ENCODE results near the gene MVB12B.

The MVB12B gene

GRCh38 chr9:126504977-126505455, 178.4 kb downstream of the MVB12B start:
- peaks cover 0 to 8% (median 3%) of the 10 kb centered on the region in 3 experiments for H3K27me3 ChIP-seq (ENCODE audit: control insufficient read depth in 3 of 3, insufficient read depth in 3 of 3, low read depth in 1 of 3, low read length in 3 of 3)
- DNase-seq (ENCODE audit: low spot score), result no peak
- H3K36me3 ChIP-seq (replicated peaks in 1 of 2; ENCODE audit: control insufficient read depth in 2 of 2, insufficient read depth in 2 of 2, low read length in 2 of 2), result peaks cover 7 to 8% of the 10 kb centered on the region in 2 donors
- no peak overlapping the region for H3K14ac ChIP-seq (ENCODE audit: low read length)
- peaks cover 4 to 11% of the 10 kb centered on the region in 2 donors for H3K4me1 ChIP-seq (ENCODE audit: control insufficient read depth in 2 of 2, insufficient read depth in 1 of 2, low read depth in 1 of 2, low read length in 2 of 2)
- H3K4me3 ChIP-seq (ENCODE audit: low read length in 2 of 2), result no peak overlapping the region
- H2BK15ac ChIP-seq (ENCODE audit: low read length), result no peak overlapping the region
- H3K9ac ChIP-seq (ENCODE audit: low read depth, low read length, poor library complexity), result peak overlapping the region; percentile 6
- H3K9me3 ChIP-seq (replicated peaks in 1 of 2; ENCODE audit: control insufficient read depth in 2 of 2, insufficient read depth in 1 of 2, low read depth in 1 of 2, low read length in 2 of 2), result peaks cover 0 to 2% of the 10 kb centered on the region in 2 donors
- peak overlapping the region; percentile 37 for H3K23ac ChIP-seq (ENCODE audit: low read depth, low read length, poor library complexity)
- H2BK12ac ChIP-seq (ENCODE audit: low read length), result no peak overlapping the region
- no peak overlapping the region for H2AK5ac ChIP-seq (ENCODE audit: low read depth, low read length)
- no peak overlapping the region for H2BK120ac ChIP-seq (ENCODE audit: low read depth, low read length)
- H4K91ac ChIP-seq (ENCODE audit: low read depth, low read length, poor library complexity), result no peak overlapping the region
- no peak overlapping the region for H3K27ac ChIP-seq (replicated peaks; ENCODE audit: low read length)
- no peak overlapping the region for H3K18ac ChIP-seq (ENCODE audit: low read length)
- no CpG with 5 or more reads among the region's 11 CpGs for WGBS, 2 donors (ENCODE audit: extremely low coverage in 2 of 2, insufficient read length in 2 of 2, insufficient replicate concordance in 1 of 2)
- peaks cover 7% of the 10 kb centered on the region for H3K79me1 ChIP-seq (ENCODE audit: low read depth, low read length)
- H3K4me2 ChIP-seq (ENCODE audit: insufficient read depth, low read length, poor library complexity, severe bottlenecking), result no peak overlapping the region
- no peak overlapping the region for H2BK5ac ChIP-seq (ENCODE audit: low read length)
- no peak overlapping the region for H3K4ac ChIP-seq (ENCODE audit: low read length)
- H4K8ac ChIP-seq (ENCODE audit: low read depth, low read length), result no peak overlapping the region
- no peak overlapping the region for H2AFZ ChIP-seq (ENCODE audit: low read length)

- H3K4me1 ChIP-seq (ENCODE audit: control insufficient read depth in 2 of 2, insufficient read depth in 1 of 2, low read depth in 1 of 2, low read length in 2 of 2), result peaks cover 4 to 5% of the 10 kb centered on the region in 2 donors
- H3K27ac ChIP-seq (replicated peaks; ENCODE audit: low read length), result no peak overlapping the region
- no peak overlapping the region for H3K4ac ChIP-seq (ENCODE audit: low read length)
- no peak for DNase-seq (ENCODE audit: low spot score)
- H3K9me3 ChIP-seq (replicated peaks in 1 of 2; ENCODE audit: control insufficient read depth in 2 of 2, insufficient read depth in 1 of 2, low read depth in 1 of 2, low read length in 2 of 2), result no peaks in the 10 kb centered on the region
- H2AK5ac ChIP-seq (ENCODE audit: low read depth, low read length), result no peak overlapping the region
- H3K14ac ChIP-seq (ENCODE audit: low read length), result no peak overlapping the region
- no peak overlapping the region for H2BK120ac ChIP-seq (ENCODE audit: low read depth, low read length)
- no peak overlapping the region for H4K91ac ChIP-seq (ENCODE audit: low read depth, low read length, poor library complexity)
- no peak overlapping the region for H3K4me2 ChIP-seq (ENCODE audit: insufficient read depth, low read length, poor library complexity, severe bottlenecking)
- peaks cover 5% of the 10 kb centered on the region for H3K79me1 ChIP-seq (ENCODE audit: low read depth, low read length)
- H3K36me3 ChIP-seq (replicated peaks in 1 of 2; ENCODE audit: control insufficient read depth in 2 of 2, insufficient read depth in 2 of 2, low read length in 2 of 2), result peaks cover 7 to 8% of the 10 kb centered on the region in 2 donors
- no peak overlapping the region for H3K23ac ChIP-seq (ENCODE audit: low read depth, low read length, poor library complexity)
- H3K4me3 ChIP-seq (ENCODE audit: low read length in 2 of 2), result no peak overlapping the region
- no peak overlapping the region for H2BK5ac ChIP-seq (ENCODE audit: low read length)
- peak overlapping the region; percentile 39 for H3K9ac ChIP-seq (ENCODE audit: low read depth, low read length, poor library complexity)
- no peak overlapping the region for H2AFZ ChIP-seq (ENCODE audit: low read length)
- H3K18ac ChIP-seq (ENCODE audit: low read length), result no peak overlapping the region
- WGBS, 2 donors (ENCODE audit: extremely low coverage in 2 of 2, insufficient read length in 2 of 2, insufficient replicate concordance in 1 of 2), result no CpG with 5 or more reads among the region's 11 CpGs
- H2BK12ac ChIP-seq (ENCODE audit: low read length), result no peak overlapping the region
- no peaks in the 10 kb centered on the region for H3K27me3 ChIP-seq (ENCODE audit: control insufficient read depth in 3 of 3, insufficient read depth in 3 of 3, low read depth in 1 of 3, low read length in 3 of 3)
- no peak overlapping the region for H4K8ac ChIP-seq (ENCODE audit: low read depth, low read length)
- H2BK15ac ChIP-seq (ENCODE audit: low read length), result no peak overlapping the region
Observed at GRCh38 chr9:126505697-126506346, 179.2 kb downstream of the MVB12B start.

GRCh38 chr9:126506361-126507317, 180.0 kb downstream of the MVB12B start:
- no peak overlapping the region for H2AFZ ChIP-seq (ENCODE audit: low read length)
- no peak overlapping the region for H4K91ac ChIP-seq (ENCODE audit: low read depth, low read length, poor library complexity)
- no peak overlapping the region for H3K4me2 ChIP-seq (ENCODE audit: insufficient read depth, low read length, poor library complexity, severe bottlenecking)
- H3K27ac ChIP-seq (replicated peaks; ENCODE audit: low read length), result no peak overlapping the region
- H3K36me3 ChIP-seq (replicated peaks in 1 of 2; ENCODE audit: control insufficient read depth in 2 of 2, insufficient read depth in 2 of 2, low read length in 2 of 2), result peaks cover 7 to 8% of the 10 kb centered on the region in 2 donors
- H3K4me3 ChIP-seq (ENCODE audit: low read length in 2 of 2), result no peak overlapping the region
- H2BK5ac ChIP-seq (ENCODE audit: low read length), result no peak overlapping the region
- WGBS, 2 donors (ENCODE audit: extremely low coverage in 2 of 2, insufficient read length in 2 of 2, insufficient replicate concordance in 1 of 2), result no CpG with 5 or more reads among the region's 27 CpGs
- no peak overlapping the region for H3K4ac ChIP-seq (ENCODE audit: low read length)
- H2BK120ac ChIP-seq (ENCODE audit: low read depth, low read length), result no peak overlapping the region
- H3K9ac ChIP-seq (ENCODE audit: low read depth, low read length, poor library complexity), result peak overlapping the region; percentile 39
- H2BK15ac ChIP-seq (ENCODE audit: low read length), result no peak overlapping the region
- no peak overlapping the region for H3K18ac ChIP-seq (ENCODE audit: low read length)
- no peak overlapping the region for H3K14ac ChIP-seq (ENCODE audit: low read length)
- H3K4me1 ChIP-seq (ENCODE audit: control insufficient read depth in 2 of 2, insufficient read depth in 1 of 2, low read depth in 1 of 2, low read length in 2 of 2), result peaks cover 0 to 2% of the 10 kb centered on the region in 2 donors
- H4K8ac ChIP-seq (ENCODE audit: low read depth, low read length), result no peak overlapping the region
- H3K9me3 ChIP-seq (replicated peaks in 1 of 2; ENCODE audit: control insufficient read depth in 2 of 2, insufficient read depth in 1 of 2, low read depth in 1 of 2, low read length in 2 of 2), result no peaks in the 10 kb centered on the region
- H3K23ac ChIP-seq (ENCODE audit: low read depth, low read length, poor library complexity), result no peak overlapping the region
- DNase-seq (ENCODE audit: low spot score), result no peak
- H2BK12ac ChIP-seq (ENCODE audit: low read length), result no peak overlapping the region
- no peak overlapping the region for H2AK5ac ChIP-seq (ENCODE audit: low read depth, low read length)
- peaks cover 5% of the 10 kb centered on the region for H3K79me1 ChIP-seq (ENCODE audit: low read depth, low read length)
- no peaks in the 10 kb centered on the region for H3K27me3 ChIP-seq (ENCODE audit: control insufficient read depth in 3 of 3, insufficient read depth in 3 of 3, low read depth in 1 of 3, low read length in 3 of 3)

All from neuronal stem cell (in vitro differentiated cells).